Activated effector memory CD4-positive, alpha-beta T cell treated with anti-CD3 and anti-CD28 coated beads, Interleukin-2, amount 50 U/mL, for 16 hours (primary cell): ENCODE data around the gene SLC26A3.

Source experiments
- DNase-seq: peaks from one replicate; pipeline ENCODE4 v3.0.0-alpha.2; 2020

SLC26A3 gene

DNA sequence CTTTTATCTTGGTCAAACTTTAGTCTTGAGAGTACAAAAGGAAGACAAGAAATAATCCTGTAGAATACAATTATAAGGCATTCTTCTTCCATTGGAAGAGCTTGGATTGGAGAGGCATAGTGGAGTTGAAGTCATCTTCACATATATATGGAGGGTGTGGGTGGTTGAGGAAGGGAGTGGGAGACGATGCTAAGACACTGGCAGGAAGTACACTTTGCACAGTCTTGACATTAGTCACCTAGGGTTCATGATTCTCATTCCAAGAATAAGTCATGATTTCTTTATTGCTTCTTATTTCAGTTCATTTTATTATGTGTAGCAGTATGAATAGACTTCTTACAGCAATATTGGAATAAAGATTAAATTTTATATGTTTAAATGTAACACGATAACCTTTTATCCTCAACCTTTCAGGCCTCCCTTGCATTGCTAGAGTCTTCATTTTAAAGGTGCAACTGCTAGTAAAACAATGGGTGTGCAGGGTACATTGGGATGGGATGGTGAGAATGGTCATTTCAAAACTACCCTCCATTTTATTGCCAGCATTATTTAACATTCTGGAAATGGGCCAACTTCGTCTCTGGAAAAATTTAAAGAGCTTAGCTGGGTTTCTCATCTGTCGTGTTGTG lies 12.3 kb upstream of the SLC26A3 start:
- no peak for DNase-seq

DNA sequence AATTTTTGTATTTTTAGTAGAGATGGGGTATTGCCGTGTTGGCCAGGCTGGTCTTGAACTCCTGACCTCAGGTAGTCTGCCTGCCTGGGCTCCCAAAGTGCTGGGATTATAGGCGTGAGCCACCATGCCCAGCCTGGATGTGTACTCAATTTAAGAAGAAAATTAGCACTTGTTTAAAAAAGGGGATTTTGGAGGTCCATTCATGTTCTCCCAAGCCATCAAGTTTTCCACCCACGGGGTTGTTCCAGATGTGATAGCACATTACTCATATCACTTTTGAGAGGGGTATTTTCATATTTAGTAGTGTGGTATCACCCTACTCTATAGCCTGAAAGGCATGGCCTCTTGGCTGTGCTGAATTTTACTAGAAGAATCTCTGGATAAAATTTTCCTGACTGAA lies 10.5 kb upstream of the SLC26A3 start:
- DNase-seq, result no peak

DNA sequence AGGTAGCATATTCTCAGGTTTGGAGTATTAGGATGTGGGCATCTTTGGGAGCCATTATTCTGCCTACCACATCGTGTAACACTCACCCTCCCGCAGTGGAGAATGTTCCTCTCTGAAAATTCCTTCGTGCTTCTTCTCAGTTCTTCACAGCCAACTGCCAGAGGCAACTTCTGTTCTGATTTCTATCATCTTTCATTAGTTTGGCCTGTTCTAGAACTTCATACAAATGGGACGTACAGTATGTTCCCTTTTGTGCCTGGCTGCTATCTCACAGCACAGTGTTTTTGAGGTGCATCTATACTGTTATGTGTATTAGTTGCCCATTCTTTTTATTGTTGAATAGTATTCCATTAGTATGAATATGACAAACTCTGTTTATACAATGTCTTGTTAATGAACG lies 8.9 kb upstream of the SLC26A3 start:
- DNase-seq, result no peak

DNA sequence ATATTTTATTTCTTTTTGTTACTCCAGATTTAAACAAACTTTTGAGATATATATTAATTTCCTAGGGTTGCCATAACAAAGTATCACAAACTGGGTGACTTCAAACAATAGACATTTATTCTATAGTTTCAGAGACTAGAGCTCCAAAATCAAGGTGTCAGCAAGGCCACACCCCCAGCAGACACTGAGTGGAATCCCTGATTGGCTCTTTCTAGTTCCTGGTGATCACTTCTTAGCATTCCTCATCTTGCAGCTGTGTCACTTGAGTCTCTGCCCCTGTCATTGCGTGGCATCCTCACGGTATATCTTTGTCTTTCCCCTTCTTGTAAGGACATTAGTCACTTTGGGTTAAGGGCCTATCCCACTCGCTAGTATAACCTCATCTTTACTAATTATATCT lies 7.6 kb upstream of the SLC26A3 start:
- DNase-seq, result no peak

DNA sequence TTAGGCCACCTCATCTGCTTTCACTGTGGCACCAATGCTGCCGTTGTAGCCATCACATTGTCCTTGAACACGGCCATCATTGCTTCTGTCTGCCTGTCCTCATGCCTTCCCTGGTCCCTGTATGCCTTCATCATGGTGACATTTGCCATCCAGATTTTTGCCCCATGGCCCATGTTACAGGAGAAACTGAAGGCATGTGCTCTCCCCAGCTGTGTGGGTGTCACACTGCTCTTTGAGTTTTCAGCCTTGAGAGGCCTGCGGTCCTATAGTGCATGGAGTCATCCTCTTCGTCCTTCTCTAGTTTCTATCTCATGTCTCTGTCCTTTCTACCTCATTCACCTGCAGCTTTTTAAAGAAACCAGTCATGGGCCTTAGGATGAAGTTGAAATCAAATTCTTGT lies 6.2 kb upstream of the SLC26A3 start:
- no peak for DNase-seq

DNA sequence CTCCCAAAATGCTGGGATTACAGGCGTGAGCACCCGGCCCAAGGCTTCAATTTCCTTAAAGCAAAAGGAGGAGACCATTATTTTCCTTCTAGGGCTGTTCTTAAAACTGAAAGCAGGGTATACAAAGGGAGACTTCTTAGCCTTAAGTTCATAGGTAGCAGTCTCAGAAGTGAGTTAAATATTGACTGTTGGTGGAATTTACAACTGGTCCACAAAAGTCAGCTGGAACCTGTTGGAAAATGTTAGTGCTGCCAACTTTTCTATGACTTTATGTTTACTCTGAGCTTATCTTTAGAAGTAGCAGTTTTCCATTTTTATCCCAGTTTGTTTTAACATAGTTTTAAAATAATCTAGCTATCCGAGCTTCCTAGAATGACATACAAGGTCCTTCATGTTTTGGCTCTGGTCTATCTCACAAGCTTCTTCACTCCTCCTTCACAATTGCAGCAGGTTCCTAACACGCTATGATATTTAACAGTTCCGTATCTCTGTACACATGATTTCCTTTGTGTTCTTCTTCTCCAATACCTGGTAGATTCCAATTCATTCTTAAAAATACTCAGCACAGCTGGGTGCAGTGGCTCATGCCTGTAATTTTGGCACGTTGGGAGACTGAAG lies 3.3 kb downstream of the SLC26A3 start:
- no peak for DNase-seq

DNA sequence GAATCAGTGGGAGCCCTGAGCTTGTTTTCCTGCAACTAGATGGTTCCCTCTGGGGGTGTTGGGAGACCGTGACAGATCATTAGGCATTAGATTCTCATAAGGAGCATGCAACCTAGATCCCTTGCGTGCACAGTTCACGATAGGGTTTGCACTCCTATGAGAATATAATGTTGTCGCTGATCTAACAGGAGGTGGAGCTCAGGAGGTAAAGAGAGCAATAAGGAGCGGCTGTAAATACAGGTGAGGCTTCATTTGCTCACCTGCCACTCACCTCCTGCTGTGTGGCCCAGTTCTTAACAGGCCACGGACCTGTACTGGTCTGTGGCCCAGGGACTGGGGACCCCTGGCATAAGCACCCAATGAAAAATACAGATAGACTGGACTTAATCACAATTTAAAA lies 10.7 kb downstream of the SLC26A3 start:
- no peak for DNase-seq

DNA sequence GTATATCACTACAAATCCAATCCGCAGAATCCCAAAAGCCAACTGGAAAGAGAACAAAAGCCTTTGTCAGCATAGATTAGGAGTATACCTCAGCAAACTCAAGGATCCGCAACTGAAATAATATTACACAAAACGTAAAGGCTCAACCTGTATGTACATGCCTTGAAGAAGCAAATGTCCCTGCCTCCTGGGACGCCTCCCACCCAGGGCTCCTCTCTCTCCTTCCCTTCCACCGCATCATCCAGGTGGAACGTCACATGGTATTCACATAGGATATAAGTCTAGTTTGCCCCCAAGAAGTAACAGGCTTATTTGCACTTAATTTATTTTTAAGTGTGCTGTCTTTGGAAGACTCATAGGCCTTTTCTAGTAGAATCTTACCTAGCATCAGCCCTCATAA lies 13.4 kb downstream of the SLC26A3 start:
- no peak for DNase-seq

DNA sequence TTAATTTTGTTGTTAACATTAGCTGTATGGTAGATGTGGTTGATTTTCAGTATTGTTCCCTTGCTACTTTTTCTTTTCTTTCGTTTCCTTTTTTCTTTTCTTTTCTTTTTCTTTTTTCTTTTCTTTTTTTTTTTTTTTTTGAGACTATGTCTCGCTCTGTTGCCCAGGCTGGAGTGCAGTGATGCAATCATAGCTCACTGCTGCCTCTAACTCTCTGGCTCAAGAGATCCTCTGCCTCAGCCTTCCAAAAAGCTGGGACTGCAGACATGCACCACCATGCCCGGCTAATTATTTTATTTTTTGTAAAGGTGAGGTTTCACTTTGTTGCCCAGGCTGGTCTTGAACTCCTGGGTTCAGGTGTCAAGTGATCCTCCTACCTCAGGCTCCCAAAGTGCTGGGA lies 14.4 kb downstream of the SLC26A3 start:
- no peak for DNase-seq

DNA sequence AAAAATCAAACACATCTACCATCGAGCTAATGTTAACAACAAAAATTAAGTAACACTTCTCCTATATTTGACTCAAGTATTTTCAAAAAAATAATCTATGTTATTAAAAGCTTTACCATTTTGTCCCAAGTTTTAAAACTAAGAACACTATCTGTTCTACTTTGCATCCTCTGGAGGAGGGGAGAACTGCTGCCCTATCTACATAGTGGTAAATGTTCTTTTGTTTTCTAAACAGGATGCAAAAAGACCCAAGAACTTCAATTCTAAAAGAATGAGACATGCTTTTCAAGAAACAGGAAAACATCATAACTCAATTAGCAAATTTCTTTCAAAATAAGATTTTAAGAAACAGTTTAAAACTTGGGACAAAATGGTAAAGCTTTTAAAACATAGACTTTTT lies 14.8 kb downstream of the SLC26A3 start:
- DNase-seq, result no peak

DNA sequence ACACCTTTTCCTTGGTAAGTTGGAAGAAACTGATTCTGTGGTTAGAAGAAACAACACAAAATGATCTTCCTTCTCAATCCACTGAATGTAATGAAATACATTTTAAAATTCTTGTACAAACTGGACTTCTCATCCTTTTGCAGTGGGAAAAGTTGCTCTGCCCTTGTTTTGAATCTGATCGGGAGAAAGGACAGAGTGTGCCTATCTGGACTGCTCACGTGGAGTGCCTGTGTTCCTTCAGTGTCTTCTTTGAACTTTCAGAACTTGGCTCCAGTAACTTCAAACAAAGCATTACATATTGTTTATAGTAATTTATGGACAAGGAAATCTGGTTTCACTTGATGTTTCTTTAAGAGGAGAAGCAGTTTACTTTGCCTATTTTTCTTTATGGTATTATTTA lies 17.1 kb downstream of the SLC26A3 start:
- DNase-seq, result no peak

DNA sequence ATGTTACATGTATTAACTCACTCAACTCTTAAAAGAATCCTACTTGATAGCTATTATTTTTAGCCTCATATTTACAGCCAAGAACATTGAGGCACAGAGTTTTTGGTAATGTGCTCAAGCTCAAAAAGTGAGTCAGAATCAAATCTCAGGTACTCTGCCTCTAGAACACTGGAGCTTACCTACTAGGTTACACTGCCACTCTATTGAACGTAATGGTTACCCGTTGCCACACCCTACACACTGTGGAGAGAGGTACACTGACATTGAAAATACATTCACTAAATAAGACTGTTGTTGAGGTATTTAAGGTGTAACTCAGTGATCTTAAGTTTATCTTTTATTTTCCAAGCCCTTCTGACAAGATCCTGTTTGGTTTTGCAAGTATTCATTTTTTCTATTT lies 17.9 kb downstream of the SLC26A3 start:
- no peak for DNase-seq

DNA sequence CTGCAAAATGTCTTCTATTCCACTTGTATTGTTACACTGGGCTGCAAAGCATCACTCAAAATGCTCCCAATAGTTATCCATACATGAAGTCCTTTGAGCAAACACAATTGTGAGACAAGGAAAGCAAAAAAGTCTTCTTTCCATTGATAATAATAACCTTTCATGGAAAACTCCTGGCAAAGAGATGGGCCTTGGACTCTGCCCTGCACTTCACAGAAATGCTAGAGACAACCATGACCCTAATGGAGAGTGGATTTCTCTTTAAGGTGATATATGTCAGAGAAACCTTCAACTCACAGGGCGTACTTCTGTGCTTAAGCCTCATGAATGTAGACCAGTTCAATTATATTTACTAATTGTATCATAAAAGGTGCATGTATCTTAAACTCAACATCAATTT lies 19.4 kb downstream of the SLC26A3 start:
- DNase-seq, result no peak

DNA sequence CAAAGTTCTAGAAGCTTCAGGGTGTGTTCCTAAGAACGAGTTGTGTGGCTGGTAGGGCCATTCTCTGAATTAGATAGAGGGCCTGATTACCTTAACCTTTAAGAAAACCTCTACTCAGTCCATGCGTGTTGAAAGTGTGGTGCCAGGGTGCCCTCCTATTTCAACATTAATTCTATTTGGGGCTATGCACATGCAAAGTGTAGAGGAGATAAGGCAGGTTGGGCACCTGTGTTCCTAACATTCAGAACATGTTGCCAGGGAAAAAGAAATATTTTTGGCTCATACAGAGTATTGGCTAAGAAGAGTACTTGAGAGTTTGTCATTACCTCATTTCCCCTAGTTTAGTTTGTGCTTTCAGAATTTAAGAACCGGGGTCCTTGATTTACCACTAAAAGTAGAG lies 20.6 kb downstream of the SLC26A3 start:
- no peak for DNase-seq

DNA sequence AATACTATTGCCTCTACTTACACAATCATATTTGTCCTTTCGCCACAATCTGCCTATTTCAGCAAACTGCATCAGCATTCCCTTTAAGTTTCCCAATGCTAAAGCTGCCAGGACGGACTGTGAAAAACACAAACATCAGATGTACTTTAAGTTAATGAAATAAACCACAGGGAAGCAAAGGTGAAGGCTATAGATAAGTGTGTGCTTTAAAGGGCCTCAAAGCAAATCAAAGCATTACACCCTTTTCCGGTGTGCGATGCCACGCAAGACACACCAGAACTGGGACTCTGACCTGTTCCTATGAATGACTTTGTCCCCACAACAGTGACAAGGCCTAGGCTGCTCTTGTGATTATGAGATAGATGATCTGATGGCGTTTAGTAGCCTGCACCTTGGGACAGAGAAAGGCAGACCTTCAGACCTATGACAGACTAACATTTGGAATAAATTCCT lies 23.4 kb downstream of the SLC26A3 start:
- DNase-seq, result no peak

DNA sequence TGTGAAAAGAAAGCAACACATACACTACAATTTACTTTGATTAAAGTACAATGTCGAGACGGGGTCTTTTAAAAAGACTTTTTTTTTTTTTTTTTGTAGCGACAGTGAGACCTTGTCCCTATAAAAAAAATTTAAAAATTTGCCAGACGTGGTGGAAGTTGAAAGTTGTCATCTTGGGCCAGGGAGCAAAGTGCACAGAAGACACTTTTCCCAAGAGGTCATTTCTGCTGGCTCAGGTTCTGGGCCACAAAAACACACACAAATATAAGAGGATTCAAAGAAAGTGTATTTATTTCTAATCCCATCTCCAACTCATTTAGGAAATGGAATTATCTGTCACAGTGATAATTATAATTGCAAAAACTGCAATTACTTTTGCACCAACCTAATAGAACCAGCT lies 24.7 kb downstream of the SLC26A3 start:
- DNase-seq, result no peak

DNA sequence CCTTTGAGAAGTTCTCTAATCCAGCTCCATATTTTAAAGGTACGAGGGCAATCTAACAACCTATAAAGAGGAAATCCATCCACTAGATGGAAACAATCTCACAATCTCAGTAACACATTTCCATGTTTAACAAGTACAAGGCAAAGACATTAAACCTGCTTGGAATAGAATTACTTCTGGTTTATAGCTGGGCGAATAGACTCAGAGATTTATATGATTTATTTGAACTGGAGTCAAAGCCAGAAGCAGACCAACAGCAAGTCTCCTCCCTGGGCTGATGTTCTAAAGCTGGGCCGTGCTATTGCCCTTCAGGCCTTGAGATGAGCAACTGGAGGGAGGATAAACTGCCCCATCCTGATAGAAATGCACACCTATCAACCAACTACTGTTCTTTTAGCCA lies 25.3 kb downstream of the SLC26A3 start:
- DNase-seq, result no peak

DNA sequence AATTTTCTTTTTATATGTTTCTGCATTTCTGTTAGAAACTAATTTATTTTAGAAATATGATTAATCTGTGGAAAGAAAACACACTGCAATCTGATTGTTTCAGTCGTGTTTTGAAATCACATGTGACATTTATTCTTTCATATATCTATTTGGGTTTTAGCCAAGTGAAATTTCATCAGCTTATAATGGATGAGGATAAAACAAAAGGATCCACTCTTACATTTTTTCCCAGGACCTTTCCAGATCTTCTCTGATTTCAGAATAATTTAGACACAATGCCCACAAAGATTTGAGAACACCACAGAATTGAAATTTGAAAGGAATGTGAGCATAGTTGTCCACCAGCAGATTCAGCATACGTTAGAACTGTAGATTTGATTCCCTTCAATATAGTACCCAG lies 30.0 kb downstream of the SLC26A3 start:
- DNase-seq, result no peak

DNA sequence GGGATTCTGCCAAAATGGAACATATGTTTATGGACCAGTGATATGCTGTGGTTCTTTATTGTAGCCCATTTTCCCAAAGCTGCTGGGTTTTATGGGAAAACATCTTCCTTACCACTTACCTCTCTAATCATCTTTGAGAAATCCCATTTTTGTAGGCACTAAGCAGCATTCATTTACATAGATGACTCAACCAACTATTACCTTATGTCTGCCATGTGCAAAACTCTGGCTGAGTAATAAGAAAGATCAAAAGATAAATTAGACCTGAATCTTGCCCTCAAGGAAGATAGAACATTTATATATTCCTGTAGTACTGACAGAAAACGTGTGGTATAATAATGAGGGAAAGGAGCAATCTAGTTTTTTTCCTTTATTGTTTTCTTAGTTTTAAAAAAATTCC lies 34.8 kb downstream of the SLC26A3 start:
- no peak for DNase-seq

DNA sequence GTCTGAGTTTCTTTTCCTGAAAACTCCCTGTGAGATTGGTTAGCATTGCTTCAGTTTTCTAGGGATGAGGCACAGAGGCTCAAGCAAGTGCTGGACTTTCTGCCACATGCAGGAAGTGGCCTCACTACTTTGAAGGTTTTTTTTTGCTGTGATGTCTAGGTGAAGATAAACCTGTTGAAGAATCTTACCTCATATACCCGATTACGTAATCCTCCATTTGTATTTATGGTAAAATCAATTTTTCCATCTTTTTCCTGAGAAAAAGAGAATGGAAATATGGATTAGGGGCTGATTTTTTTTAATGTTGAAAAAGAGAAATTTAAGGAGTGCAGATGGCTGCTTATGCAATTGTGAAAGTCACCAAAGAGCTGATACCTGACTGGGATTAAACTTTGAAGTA lies 35.6 kb downstream of the SLC26A3 start:
- DNase-seq, result no peak

DNA sequence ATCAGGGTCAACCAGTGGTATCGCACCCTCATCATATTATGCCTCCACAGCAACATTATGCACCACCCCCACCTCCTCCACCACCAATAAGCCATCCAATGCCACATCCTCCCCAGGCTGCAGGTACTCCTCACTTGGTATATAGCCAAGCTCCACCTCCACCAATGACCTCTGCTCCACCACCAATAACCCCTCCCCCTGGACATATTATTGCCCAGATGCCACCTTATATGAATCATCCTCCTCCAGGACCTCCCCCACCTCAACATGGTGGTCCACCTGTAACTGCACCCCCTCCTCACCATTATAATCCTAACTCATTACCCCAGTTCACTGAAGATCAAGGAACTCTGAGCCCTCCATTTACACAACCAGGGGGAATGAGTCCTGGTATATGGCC lies 44.4 kb downstream of the SLC26A3 start:
- no peak for DNase-seq

DNA sequence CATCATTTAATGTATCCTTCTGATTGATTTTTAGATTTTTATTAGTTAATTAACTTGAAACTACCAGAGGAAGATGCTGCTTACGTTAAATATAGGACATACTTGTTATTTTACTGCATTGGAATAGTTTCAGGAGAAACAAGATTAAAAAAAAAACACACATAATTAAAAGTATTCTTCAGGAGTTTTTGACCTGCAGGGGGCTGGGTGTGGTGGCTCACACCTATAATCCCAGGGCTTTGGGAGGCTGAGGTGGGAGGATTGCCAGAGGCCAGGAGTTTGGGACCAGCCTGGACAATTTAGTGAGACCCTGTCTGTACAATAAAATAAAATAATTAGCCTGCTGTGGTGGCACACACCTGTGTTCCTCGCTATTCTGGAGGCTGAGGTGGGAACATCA lies 48.4 kb downstream of the SLC26A3 start:
- DNase-seq, result no peak

DNA sequence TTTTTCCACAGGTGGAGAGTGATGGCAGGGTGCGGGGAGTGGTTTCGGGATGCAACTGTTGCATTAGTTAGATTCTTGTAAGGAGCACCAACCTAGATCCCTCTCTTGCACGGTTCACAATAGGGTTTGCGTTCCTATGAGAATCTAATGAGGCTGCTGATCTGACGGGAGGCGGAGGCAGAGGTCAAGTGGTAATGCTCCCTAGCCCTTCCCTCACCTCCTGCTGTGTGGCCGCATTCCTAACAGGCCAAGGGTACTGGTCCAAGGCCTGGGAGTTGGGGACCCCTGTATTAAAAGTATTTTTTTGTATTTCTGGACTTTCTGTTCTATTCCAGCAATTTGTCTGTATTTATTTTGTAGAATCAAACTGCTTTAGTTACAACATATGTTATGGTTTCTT lies 51.9 kb downstream of the SLC26A3 start:
- DNase-seq, result no peak

DNA sequence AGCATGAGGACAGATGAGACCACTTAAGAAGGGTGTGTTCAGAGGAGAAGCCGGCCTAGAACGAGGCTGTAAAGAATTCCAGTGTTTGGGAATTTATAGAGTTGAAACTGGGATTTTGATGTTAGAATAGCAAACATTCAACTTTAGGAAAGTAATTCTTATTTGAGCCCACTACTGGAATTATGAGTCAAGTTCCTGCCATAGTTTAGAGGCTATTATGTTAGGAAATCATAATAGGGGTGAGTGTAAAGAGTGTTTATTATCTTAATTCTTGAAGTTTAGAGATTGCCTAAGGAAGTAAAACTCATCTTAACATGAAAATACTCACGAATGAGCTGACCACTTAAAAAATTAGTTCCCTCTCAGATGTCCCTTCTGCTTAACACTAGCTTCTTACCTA lies 57.0 kb downstream of the SLC26A3 start:
- DNase-seq, result no peak

DNA sequence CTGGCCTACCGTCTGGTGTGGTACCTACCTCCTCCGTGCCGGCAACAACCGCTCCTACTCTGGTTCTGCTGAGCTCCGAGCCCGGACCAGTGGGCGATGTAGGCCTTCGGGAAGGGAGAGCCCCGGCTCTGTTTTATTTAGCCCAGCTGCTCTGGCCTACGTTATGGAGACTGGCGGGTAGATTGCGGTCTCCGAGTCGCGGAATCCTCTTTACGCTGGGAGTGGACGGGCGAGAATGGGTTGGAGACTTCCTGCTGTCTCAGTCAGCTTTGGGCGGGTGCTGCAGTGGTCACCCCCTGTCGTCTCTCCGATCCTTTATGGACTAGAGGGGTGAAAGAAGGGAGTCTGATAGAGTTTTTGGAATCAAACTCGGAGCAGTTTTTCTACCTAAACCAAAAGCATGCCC lies 58.7 kb downstream of the SLC26A3 start:
- DNase-seq, result no peak
